Testis (tissue), 2 donors: ENCODE measurements around the gene CREG2.

Experiments
- CTCF ChIP-seq, 3 experiments: fragments of 450-650 bp in 2 of 3; fragments of 200-600 bp in 1 of 3; sonication (generic) in 1 of 3; IDR thresholded peaks; one replicate each; pipeline ENCODE4 v1.5.1; 2016 to 2019; ENCODE audit warnings: antibody characterized with exemption in 3 of 3, mild to moderate bottlenecking in 2 of 3, moderate library complexity in 1 of 3
- POLR2A ChIP-seq: fragments of 450-650 bp; IDR thresholded peaks from one replicate; pipeline ENCODE4 v1.6.1; 2017; ENCODE audit warnings: antibody characterized with exemption, mild to moderate bottlenecking, moderate library complexity

- TF ChIP-seq CTCF (IDR thresholded peaks at IDR 0.05): no peak
- no peak for TF ChIP-seq POLR2A
These were observed 28.6 kb upstream of the CREG2 start for GRCh38 chr2:101415884-101416283.
